HL-60/S4 (cell line): ENCODE results near the gene ALKBH6.

Experiments
- in situ Hi-C: fragments of 300-500 bp; cut with MboI; formaldehyde crosslinking; loops from 2 replicates; pipeline ENCODE4 v1.14.3; 2022; ENCODE audit warnings: low sequenced_read_pairs

Gene ALKBH6

GRCh38 chr19:35960432-35960972 lies 53.5 kb downstream of the ALKBH6 start:
- in situ Hi-C loops = no loop called here

DNA sequence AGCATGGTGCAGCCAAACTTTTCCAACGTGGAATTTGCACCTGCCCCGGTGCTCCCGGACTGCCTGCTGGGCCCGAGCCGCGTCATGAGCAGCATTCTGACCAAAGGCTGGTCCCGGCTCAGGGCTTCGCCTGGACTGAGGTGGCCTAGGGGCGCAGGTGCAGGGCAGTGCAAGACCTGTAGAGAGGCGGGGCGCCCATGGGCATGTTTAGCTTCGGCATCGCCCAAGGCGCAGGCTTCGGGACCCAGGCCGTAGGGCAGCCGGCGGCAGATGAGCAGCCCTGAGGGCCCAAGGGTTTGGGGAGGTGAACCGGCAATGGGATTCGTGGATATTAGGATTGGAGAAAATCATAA lies 54.1 kb downstream of the ALKBH6 start:
- in situ Hi-C loops = no loop called here
